Large intestine (tissue), 3 donors: ENCODE results near the gene SNX27. TPM values are rescaled to one million over a fixed set of nuclear protein-coding genes. Genes with fewer than 3 reads are reported as not detected.
A peak's percentile ranks its signal among the peaks of the same experiment; 100 is the strongest.

Source experiments
- DNase-seq, 2 donors: peaks; one replicate each; pipeline versions ENCODE4 v3.0.0 to v3.0.0-alpha.2; 2013
- H3K27ac ChIP-seq: one replicate; pipeline ENCODE4 v1.5.1; 2013; ENCODE audit warnings: low read length
- H3K27me3 ChIP-seq: 2 replicates; pipeline ENCODE4 v1.6.1; 2013; ENCODE audit warnings: low read length; ENCODE audit not compliant: control insufficient read depth, insufficient read depth
- H3K36me3 ChIP-seq: 2 replicates; pipeline ENCODE4 v1.6.1; 2013; ENCODE audit warnings: low read length; ENCODE audit not compliant: control insufficient read depth, insufficient read depth
- H3K4me1 ChIP-seq: one replicate; pipeline ENCODE4 v1.6.1; 2013; ENCODE audit warnings: low read length; ENCODE audit not compliant: control insufficient read depth, insufficient read depth
- H3K4me3 ChIP-seq: one replicate; pipeline ENCODE4 v1.5.1; 2013; ENCODE audit warnings: low read length
- H3K9me3 ChIP-seq: one replicate; pipeline ENCODE4 v1.6.1; 2013; ENCODE audit warnings: mild to moderate bottlenecking, low read depth, low read length, moderate library complexity; ENCODE audit not compliant: control insufficient read depth
- WGBS: methylation state at CpG from one replicate; pipeline ENCODE4 v1.1.5; 2013; ENCODE audit warnings: low lambda C conversion rate; ENCODE audit not compliant: insufficient coverage; 5-methylcytosine and 5-hydroxymethylcytosine counted together
- polyA plus RNA-seq: library from polyadenylated mRNA; unstranded; fragments of 120-200 nt; gene quantifications from one replicate; pipeline ENCODE4 v1.2.1, GENCODE V29; 2013

SNX27 gene
- polyA plus RNA-seq, 1 donor = 20.0 TPM

- WGBS = no CpG with 5 or more reads among the region's 21 CpGs
These were observed 99.4 kb downstream of the SNX27 start for GRCh38 chr1:151711044-151711800.

DNA sequence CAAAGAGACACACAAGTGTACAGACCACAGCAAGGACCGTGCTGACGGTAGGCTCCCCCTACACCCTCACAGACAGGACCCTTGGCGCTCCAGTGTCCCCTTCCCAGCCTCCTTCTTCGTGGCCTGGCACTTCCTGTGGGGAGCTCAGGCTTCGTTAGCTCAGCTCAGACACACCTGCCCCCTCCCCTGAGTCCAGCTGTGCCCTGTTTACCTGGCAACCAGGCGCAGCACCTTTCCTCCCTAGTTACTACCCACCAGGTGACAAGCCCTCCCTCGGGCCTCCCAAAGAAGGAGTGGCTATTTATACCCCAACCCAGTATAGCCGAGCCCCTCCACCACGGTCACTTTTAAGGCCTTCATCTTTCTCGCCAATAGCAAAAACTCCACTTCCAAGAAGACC is 100.1 kb downstream of the SNX27 start:
- 30% methylated on average over 2 of the region's 10 CpGs for WGBS
- Histone ChIP-seq H3K4me3 (peak overlapping the region; percentile 17), H3K9me3 (no peaks in the 10 kb centered on the region), H3K4me1 (peaks cover 40% of the 10 kb centered on the region), H3K36me3 (peaks cover 19% of the 10 kb centered on the region), H3K27me3 (no peaks in the 10 kb centered on the region), H3K27ac (peak overlapping the region; percentile 65)
- peak; percentile 60 to 77 for DNase-seq

More at GRCh38 chr1:151711044-151711800, 99.4 kb downstream of the SNX27 start:
- Histone ChIP-seq H3K9me3 (no peaks in the 10 kb centered on the region), H3K36me3 (peaks cover 27% of the 10 kb centered on the region), H3K27me3 (no peaks in the 10 kb centered on the region), H3K4me1 (peaks cover 40% of the 10 kb centered on the region), H3K27ac (no peak overlapping the region), H3K4me3 (no peak overlapping the region)
- no peak for DNase-seq

DNA sequence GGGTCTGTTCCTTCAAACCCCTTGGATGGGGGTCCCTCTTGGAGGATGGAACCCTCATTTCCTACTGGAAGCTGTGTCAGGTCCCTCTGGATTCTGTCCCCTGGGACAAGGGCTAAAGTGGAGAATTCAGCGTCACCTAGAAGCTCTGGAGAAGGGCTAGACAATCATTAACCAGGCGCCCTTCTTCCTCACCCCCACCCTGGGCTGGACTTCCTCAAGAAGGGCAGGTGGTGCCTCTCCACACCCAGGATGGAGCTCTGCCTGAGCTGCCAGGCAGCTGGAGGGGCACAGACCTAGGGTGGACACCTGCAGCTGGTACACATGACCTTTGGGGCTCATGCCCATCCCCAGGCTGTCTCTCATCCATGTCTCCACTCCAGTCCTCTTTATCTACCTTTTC is 101.2 kb downstream of the SNX27 start:
- Histone ChIP-seq H3K4me1 (peaks cover 48% of the 10 kb centered on the region), H3K9me3 (no peaks in the 10 kb centered on the region), H3K4me3 (peak overlapping the region; percentile 17), H3K27ac (peak overlapping the region; percentile 65), H3K36me3 (peaks cover 15% of the 10 kb centered on the region), H3K27me3 (no peaks in the 10 kb centered on the region)
- peak; percentile 91 to 95 for DNase-seq
- no CpG with 5 or more reads among the region's 2 CpGs for WGBS

DNA sequence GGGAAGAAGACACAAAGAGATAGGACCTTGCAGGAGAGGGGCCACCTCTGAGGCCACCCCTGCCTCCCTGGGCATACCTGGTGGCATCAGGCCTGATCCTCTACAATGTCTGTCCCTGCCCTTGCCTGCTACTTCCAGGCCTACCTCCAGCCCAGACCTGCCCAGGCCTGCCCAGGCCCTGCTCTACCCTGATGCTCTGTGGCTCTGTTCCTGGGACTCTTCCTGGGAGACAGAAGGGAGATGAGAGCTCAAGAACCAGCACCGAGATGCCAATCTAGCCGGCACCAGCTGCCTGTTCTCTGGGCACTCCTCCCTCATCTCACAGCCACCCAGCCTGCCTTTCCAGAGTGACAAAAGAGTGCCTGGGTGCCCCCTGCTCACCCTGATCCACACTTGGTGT is 102.0 kb downstream of the SNX27 start:
- Histone ChIP-seq H3K36me3 (peaks cover 12% of the 10 kb centered on the region), H3K4me1 (peaks cover 48% of the 10 kb centered on the region), H3K9me3 (no peaks in the 10 kb centered on the region), H3K4me3 (no peak overlapping the region), H3K27me3 (no peaks in the 10 kb centered on the region), H3K27ac (peak overlapping the region; percentile 31)
- no peak for DNase-seq
- WGBS = no CpG with 5 or more reads among the region's 2 CpGs

- Histone ChIP-seq H3K36me3 (peaks cover 4% of the 10 kb centered on the region), H3K9me3 (no peaks in the 10 kb centered on the region), H3K4me1 (peaks cover 42% of the 10 kb centered on the region), H3K27ac (peak overlapping the region; percentile 73), H3K27me3 (no peaks in the 10 kb centered on the region), H3K4me3 (peak overlapping the region; percentile 58)
- peak in 1 of 2 donors; percentile 39 for DNase-seq
- 20% methylated on average over 2 of the region's 10 CpGs for WGBS
These were observed 103.2 kb downstream of the SNX27 start for GRCh38 chr1:151714820-151715725.

GRCh38 chr1:151715726-151716404 is 104.0 kb downstream of the SNX27 start:
- H3K9me3 ChIP-seq = no peaks in the 10 kb centered on the region
- peak; percentile 72 to 91 for DNase-seq
- peak overlapping the region; percentile 58 for H3K4me3 ChIP-seq
- no CpG with 5 or more reads among the region's 17 CpGs for WGBS
- H3K4me1 ChIP-seq = peaks cover 48% of the 10 kb centered on the region
- H3K27ac ChIP-seq = peak overlapping the region; percentile 73
- peaks cover 4% of the 10 kb centered on the region for H3K36me3 ChIP-seq
- no peaks in the 10 kb centered on the region for H3K27me3 ChIP-seq

DNA sequence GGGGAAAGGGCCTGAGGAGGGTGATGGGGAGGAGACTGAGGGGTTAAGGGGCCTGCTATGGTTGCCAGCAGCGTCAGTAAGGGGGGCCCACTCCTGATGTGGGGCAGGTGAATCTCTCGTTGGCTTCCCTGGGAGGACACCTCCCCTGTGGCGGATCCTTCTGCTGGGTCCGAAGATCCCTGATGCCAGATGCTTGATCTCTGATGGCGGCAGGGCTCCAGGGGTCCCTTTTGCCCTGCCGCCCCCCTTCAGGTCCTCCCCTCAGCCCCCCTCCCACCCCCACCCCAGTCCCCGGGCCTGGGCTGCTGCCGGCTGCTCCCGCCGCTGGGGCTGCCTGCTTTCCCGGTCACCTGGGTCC is 104.5 kb downstream of the SNX27 start:
- no CpG with 5 or more reads among the region's 11 CpGs for WGBS
- Histone ChIP-seq H3K36me3 (peaks cover 4% of the 10 kb centered on the region), H3K9me3 (no peaks in the 10 kb centered on the region), H3K27ac (peak overlapping the region; percentile 73), H3K4me1 (peaks cover 50% of the 10 kb centered on the region), H3K4me3 (peak overlapping the region; percentile 58), H3K27me3 (no peaks in the 10 kb centered on the region)
- no peak for DNase-seq

- H3K27me3 ChIP-seq = no peaks in the 10 kb centered on the region
- WGBS = 6% methylated on average over 7 of the region's 27 CpGs
- H3K36me3 ChIP-seq = peaks cover 4% of the 10 kb centered on the region
- H3K27ac ChIP-seq = peak within 1 kb of the TSS; percentile 73
- peak; percentile 66 to 85 for DNase-seq
- peak within 1 kb of the TSS; percentile 58 for H3K4me3 ChIP-seq
- H3K4me1 ChIP-seq = peaks cover 50% of the 10 kb centered on the region
- H3K9me3 ChIP-seq = no peaks in the 10 kb centered on the region
These were observed 105.2 kb downstream of the SNX27 start, which contains the start of gene CELF3 for GRCh38 chr1:151716771-151717631. CELF3 (minus strand) TSS chr1:151716803; CDS start chr1:151716020, 783 bp downstream.

DNA sequence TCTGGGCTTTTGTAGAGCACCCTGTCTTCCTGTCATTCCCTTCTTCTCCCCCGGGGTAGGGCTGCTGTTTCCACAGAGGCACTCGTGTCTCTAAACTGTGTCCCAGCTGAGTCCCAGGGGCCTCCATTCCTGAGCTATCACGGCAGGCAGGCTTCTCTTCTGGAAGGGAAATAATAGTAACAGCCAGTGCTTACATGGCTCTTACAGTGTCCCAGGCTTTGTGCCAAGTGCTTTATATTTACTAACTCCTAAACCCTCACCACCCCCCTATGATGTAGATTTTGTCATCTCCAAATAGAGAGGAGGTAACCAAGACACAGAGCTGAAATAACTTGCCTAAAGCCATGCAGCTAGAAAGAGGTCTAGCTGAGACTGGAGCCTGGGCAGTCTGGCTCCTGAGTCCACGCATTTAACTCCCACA is 106.2 kb downstream of the SNX27 start:
- WGBS = 40% methylated on average over 1 of the region's 4 CpGs

More for the DNA sequence above, 106.2 kb downstream of the SNX27 start:
- no peaks in the 10 kb centered on the region for H3K27me3 ChIP-seq
- H3K4me3 ChIP-seq = no peak overlapping the region
- H3K9me3 ChIP-seq = no peaks in the 10 kb centered on the region
- no peak overlapping the region for H3K27ac ChIP-seq
- H3K36me3 ChIP-seq = peaks cover 4% of the 10 kb centered on the region
- DNase-seq = no peak
- peaks cover 40% of the 10 kb centered on the region for H3K4me1 ChIP-seq
